Stromal cell of bone marrow (primary cell): Measurements from ENCODE around the gene EDRF1.

Source experiments
- DNase-seq: peaks from one replicate; pipeline ENCODE4 v3.0.0-alpha.2; 2012; ENCODE audit warnings: low read depth

EDRF1 gene

GRCh38 chr10:125762692-125763648 lies 43.5 kb downstream of the EDRF1 start:
- DNase-seq, result no peak

DNA sequence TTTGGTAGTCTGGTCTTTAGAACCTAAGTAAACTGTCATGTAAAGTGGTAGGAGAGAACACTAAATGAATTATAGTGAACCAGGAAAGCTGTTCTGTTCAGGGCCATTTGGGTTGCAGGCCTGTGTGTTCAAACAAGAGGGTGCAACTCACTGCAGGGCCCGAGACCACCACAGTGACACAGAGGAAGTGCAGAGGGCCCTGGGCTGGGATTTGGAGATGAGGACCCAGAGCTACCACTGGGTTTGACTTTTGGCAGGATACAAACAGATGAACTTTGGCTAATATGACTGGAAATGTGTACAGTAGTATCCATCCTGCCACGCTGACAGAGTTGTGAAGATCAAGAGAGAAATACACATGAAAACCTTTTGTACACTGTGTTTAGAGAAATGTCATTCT lies 46.3 kb downstream of the EDRF1 start:
- no peak for DNase-seq

GRCh38 chr10:125766511-125766910 lies 47.0 kb downstream of the EDRF1 start:
- no peak for DNase-seq

GRCh38 chr10:125768219-125768855 lies 48.8 kb downstream of the EDRF1 start:
- peak; percentile 13 for DNase-seq

GRCh38 chr10:125769175-125769574 lies 49.7 kb downstream of the EDRF1 start:
- DNase-seq, result no peak

DNA sequence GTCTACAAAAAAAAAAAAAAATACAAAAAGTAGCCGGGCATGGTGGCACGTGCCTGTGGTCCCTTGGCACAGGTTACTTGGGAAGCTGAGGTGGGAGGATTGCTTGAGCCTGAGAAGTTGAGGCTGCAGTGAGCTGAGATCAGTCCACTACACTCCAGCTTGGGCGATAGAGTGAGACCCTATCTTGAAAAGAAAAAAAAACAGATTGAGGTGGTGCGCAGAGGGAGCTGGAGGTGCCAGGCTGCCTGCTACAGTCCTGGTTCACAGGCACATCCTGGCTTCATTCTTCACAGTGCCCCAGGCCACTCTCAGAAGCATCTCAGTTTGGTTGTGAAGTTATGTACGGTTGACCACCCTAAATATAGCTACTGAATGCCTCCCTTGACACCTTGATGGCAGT lies 51.3 kb downstream of the EDRF1 start:
- DNase-seq, result no peak

GRCh38 chr10:125772112-125772863 lies 52.8 kb downstream of the EDRF1 start:
- no peak for DNase-seq

- no peak for DNase-seq
These were observed 53.3 kb downstream of the EDRF1 start for GRCh38 chr10:125772864-125773180.

DNA sequence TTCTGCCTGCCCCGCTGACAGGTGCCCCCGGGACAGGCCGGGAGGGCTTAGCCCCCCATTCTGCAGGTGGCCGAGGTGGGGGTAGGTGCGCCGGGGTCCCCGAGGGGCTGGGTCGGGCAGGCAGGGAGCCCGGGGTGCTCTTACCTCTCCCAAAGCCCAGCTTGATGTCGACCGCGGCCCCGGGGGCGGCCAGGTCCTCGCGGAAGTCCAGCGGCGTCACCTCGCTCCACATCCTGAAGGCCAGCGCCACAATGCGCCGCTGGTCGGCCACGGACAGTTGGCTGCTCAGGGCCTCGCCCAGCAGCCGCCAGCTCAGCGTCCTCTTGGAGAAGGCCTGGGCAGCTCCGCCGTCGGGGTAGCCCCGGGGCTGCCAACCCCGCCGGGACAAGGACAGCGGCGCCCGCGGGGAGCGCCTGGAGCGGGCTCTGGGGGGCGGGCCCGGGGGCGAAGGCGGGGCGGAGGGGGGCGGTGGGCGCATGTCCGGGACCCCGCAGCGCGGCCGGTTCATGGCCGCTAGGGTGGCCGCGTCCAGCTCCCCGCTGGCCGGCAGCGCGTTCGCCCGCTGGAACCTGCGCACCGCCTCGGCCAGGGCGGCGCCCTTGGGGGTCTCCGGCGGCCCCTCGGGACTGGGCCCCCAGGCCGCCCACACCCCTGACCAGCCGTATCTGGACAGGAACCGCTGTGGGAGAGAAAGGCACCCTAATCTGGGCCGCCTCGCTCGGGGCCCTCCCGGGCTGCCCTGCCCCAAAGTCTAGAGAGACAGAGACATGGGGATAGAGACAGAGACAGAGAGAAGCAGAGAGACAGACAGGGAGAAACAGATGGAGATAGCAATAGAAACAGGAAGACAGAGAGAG lies 54.4 kb downstream of the EDRF1 start:
- DNase-seq, result no peak

- no peak for DNase-seq
These were observed 55.2 kb downstream of the EDRF1 start for GRCh38 chr10:125774581-125775191.

GRCh38 chr10:125775491-125776106 lies 56.1 kb downstream of the EDRF1 start, which contains the start of gene MMP21:
Gene MMP21, minus strand, starts transcription at chr10:125775821. Its CDS starts 0 bp downstream, at chr10:125775821.
- no peak for DNase-seq

DNA sequence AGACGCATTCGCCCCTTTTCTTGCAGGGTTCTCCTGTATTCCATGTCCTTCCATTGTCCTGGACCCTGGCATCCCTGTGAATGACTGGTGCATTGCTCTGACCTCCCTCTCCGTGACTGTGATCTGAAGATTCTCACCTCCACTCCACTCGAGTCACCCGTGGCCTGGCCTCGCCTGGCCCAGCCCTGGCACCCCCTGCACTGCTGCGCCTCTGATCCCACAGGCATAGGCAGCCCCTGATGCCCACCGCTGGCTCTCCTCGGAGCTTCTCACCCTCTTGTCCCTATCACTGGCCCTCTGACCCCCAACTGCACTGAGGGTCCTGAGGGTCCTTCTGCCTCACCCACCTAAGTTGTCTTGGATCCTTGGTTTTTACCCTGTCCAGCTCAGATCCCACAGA lies 58.3 kb downstream of the EDRF1 start:
- no peak for DNase-seq

GRCh38 chr10:125778556-125778955 lies 59.0 kb downstream of the EDRF1 start:
- DNase-seq, result no peak

GRCh38 chr10:125779403-125780327 lies 60.2 kb downstream of the EDRF1 start:
- no peak for DNase-seq

DNA sequence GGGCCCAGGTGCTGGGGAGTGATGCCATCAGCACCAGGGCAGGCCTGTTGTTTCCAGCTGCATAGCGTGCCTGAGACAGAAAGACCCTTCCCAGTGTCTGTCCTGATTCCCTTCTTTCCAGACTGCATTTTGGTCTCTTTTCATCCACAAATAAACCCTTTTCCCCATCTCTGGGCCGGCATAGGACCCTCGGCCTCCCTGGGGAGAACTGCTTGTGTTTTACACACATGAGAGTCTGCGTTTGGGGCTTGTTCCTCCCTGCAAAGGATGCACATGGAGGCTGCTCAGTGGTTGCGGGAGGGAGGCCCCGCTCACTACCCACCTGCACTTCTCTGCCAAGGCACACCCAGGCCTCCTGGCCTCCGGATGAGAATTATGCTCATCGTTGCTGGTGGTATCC lies 61.9 kb downstream of the EDRF1 start:
- DNase-seq, result no peak

- no peak for DNase-seq
These were observed 62.5 kb downstream of the EDRF1 start for GRCh38 chr10:125782054-125782453.

GRCh38 chr10:125782616-125783015 lies 63.1 kb downstream of the EDRF1 start:
- no peak for DNase-seq

DNA sequence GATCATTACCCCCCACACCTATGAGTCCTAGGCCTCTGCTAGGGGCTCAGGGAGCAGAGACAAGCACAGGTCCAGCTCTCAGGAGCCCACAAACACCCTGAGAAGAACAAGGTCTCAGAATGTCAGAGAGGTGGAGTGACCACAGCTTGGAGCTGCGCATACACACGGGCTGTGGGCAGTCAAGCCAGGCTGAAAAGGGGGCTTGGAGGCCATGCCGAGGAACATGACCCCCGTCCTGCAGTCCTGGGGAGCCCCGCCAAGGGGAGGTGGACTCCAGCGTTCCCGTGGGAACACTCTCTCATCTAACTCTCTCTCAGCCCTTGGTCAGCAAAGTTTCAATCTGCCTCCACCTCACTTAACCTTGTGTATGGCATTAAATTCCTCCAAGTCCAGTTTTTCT lies 63.9 kb downstream of the EDRF1 start:
- no peak for DNase-seq

GRCh38 chr10:125783957-125784356 lies 64.4 kb downstream of the EDRF1 start:
- DNase-seq, result no peak

GRCh38 chr10:125785791-125786190 lies 66.3 kb downstream of the EDRF1 start:
- no peak for DNase-seq
